HG02938 (cell line): Measurements from ENCODE around the gene TLL2.

Experiments used
- ATAC-seq: cut with Tn5 transposase; IDR thresholded peaks from one replicate; pipeline ENCODE4 v1.9.1; 2021; ENCODE audit warnings: mild to moderate bottlenecking, moderate library complexity; ENCODE audit not compliant: unreplicated experiment

TLL2 gene

GRCh38 chr10:96401036-96401435 lies 112.7 kb downstream of the TLL2 start:
- ATAC-seq: no peak

GRCh38 chr10:96400465-96400864 lies 113.3 kb downstream of the TLL2 start:
- ATAC-seq: no peak

GRCh38 chr10:96397902-96398301 lies 115.8 kb downstream of the TLL2 start:
- no peak for ATAC-seq

GRCh38 chr10:96395931-96396877 lies 117.5 kb downstream of the TLL2 start:
- ATAC-seq: no peak

GRCh38 chr10:96390460-96390864 lies 123.3 kb downstream of the TLL2 start:
- no peak for ATAC-seq

- no peak for ATAC-seq
Measured at GRCh38 chr10:96389785-96390184, 123.9 kb downstream of the TLL2 start.

- no peak for ATAC-seq
Measured at GRCh38 chr10:96387601-96388000, 126.1 kb downstream of the TLL2 start.

GRCh38 chr10:96387161-96387560 lies 126.6 kb downstream of the TLL2 start:
- no peak for ATAC-seq

GRCh38 chr10:96384506-96384905 lies 129.2 kb downstream of the TLL2 start:
- no peak for ATAC-seq

- no peak for ATAC-seq
Measured at GRCh38 chr10:96380821-96381220, 132.9 kb downstream of the TLL2 start.

GRCh38 chr10:96379758-96380157 lies 134.0 kb downstream of the TLL2 start:
- no peak for ATAC-seq

- ATAC-seq: no peak
Measured at GRCh38 chr10:96378741-96379140, 135.0 kb downstream of the TLL2 start.

- no peak for ATAC-seq
Measured at GRCh38 chr10:96377816-96378294, 135.9 kb downstream of the TLL2 start.

- no peak for ATAC-seq
Measured at GRCh38 chr10:96376483-96376882, 137.2 kb downstream of the TLL2 start.

- peak; percentile 62 for ATAC-seq
Measured at GRCh38 chr10:96374985-96375830, 138.5 kb downstream of the TLL2 start.

GRCh38 chr10:96374639-96374984 lies 139.1 kb downstream of the TLL2 start:
- no peak for ATAC-seq

GRCh38 chr10:96374004-96374403 lies 139.7 kb downstream of the TLL2 start:
- ATAC-seq: no peak

GRCh38 chr10:96371356-96371755 lies 142.4 kb downstream of the TLL2 start:
- no peak for ATAC-seq

- no peak for ATAC-seq
Measured at GRCh38 chr10:96370584-96371157, 143.1 kb downstream of the TLL2 start.

GRCh38 chr10:96369890-96370583 lies 143.7 kb downstream of the TLL2 start:
- ATAC-seq: no peak

- no peak for ATAC-seq
Measured at GRCh38 chr10:96368971-96369370, 144.8 kb downstream of the TLL2 start.
